Activated CD8-positive, alpha-beta memory T cell treated with anti-CD3 and anti-CD28 coated beads, Interleukin-2, amount 10 ng/mL, durations not matched to agents 7 days and 5 days (primary cell): ENCODE results near the gene MFSD6. TPM values are rescaled to one million over a fixed set of nuclear protein-coding genes. Genes with fewer than 3 reads are reported as not detected.

Source experiments
- ATAC-seq: fragments of 150-1000 bp; cut with Tn5 transposase; one replicate; pipeline ENCODE4 v1.10.0; 2021; ENCODE audit warnings: moderate library complexity
- CTCF ChIA-PET: fragments of 350-600 bp; sonication (Branson Sonifier 250); formaldehyde crosslinking; loops from one replicate; lab custom pipeline; 2021; ENCODE audit warnings: antibody characterized with exemption; lab: Charles Lee
- DNase-seq: peaks from one replicate; pipeline ENCODE4 v3.0.0-alpha.2; 2020
- H3K27ac Mint-ChIP-seq: one replicate; pipeline ENCODE4 v1.8.0; 2021; ENCODE audit warnings: mild to moderate bottlenecking, mixed read lengths
- H3K27me3 Mint-ChIP-seq: one replicate; pipeline ENCODE4 v1.8.0; 2021; ENCODE audit warnings: mixed read lengths
- H3K36me3 Mint-ChIP-seq: one replicate; pipeline ENCODE4 v1.8.0; 2021; ENCODE audit warnings: mild to moderate bottlenecking, mixed read lengths
- H3K4me1 Mint-ChIP-seq: one replicate; pipeline ENCODE4 v1.8.0; 2021; ENCODE audit warnings: mixed read lengths
- H3K4me3 Mint-ChIP-seq: one replicate; pipeline ENCODE4 v1.8.0; 2021; ENCODE audit warnings: mild to moderate bottlenecking, moderate library complexity, mixed read lengths
- H3K9me3 Mint-ChIP-seq: one replicate; pipeline ENCODE4 v1.8.0; 2022; ENCODE audit warnings: low read depth, mixed read lengths
- total RNA-seq, 2 experiments: library from RNA; stranded (reverse); gene quantifications; one replicate each; pipeline ENCODE4 v1.2.3, GENCODE V29; 2021

MFSD6 gene
- total RNA-seq, 2 experiments from 2014 or later = 53.1 to 56.4 TPM

GRCh38 chr2:190450363-190450762, 42.2 kb downstream of the MFSD6 start:
- no peaks in the 10 kb centered on the region for H3K27me3 Mint-ChIP-seq
- CTCF ChIA-PET = interaction anchor here (0.7 kb wide), 1 partner anchor 37 kb away, joined by 3 read pairs; no protein-coding TSS in a partner anchor
- H3K36me3 Mint-ChIP-seq = peaks cover 30% of the 10 kb centered on the region
- ATAC-seq (no peak), DNase-seq (no peak)
- no peak overlapping the region for H3K27ac Mint-ChIP-seq
- no peak overlapping the region for H3K4me3 Mint-ChIP-seq
- peaks cover 16% of the 10 kb centered on the region for H3K4me1 Mint-ChIP-seq
- no peaks in the 10 kb centered on the region for H3K9me3 Mint-ChIP-seq

DNA sequence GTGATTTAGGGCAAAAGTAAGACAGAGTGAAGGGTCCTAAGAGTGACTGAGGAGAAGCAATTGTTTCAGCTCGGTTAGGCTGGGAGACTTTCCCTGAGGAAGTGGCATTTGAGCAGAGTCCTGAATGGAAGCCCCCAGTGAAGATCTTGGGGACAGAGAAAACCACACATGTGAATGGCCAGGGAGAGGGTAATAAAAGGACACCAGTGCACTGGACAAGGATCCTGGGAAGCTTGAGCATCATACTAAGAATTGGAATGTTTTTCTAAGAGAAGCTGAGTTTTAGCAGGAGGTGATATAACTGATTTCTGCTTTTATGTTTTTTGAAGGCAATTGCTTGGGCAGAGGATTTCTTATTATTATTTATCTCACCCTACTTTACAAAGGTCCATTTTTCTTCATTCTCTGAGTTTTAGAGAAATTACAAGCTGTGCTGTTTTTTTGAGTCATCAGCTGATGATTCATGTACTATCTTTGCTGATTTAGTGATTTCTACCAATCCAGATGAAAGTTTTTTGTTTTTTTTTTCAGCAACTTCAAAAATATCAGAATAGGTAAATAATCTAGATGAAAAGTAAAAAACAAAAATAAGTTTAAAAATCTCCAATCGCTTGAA, 43.5 kb downstream of the MFSD6 start:
- Mint-ChIP-seq H3K4me1 (peaks cover 15% of the 10 kb centered on the region), H3K27ac (no peak overlapping the region), H3K9me3 (no peaks in the 10 kb centered on the region), H3K27me3 (no peaks in the 10 kb centered on the region), H3K4me3 (no peak overlapping the region), H3K36me3 (peaks cover 36% of the 10 kb centered on the region)
- CTCF ChIA-PET = no interaction called here
- DNase-seq (no peak), ATAC-seq (no peak)

GRCh38 chr2:190452433-190452832, 44.3 kb downstream of the MFSD6 start:
- no peak for DNase-seq
- Mint-ChIP-seq H3K27ac (no peak overlapping the region), H3K4me1 (peaks cover 15% of the 10 kb centered on the region), H3K4me3 (no peak overlapping the region), H3K27me3 (no peaks in the 10 kb centered on the region), H3K36me3 (peaks cover 43% of the 10 kb centered on the region), H3K9me3 (no peaks in the 10 kb centered on the region)
- ATAC-seq = no peak
- CTCF ChIA-PET = no interaction called here

DNA sequence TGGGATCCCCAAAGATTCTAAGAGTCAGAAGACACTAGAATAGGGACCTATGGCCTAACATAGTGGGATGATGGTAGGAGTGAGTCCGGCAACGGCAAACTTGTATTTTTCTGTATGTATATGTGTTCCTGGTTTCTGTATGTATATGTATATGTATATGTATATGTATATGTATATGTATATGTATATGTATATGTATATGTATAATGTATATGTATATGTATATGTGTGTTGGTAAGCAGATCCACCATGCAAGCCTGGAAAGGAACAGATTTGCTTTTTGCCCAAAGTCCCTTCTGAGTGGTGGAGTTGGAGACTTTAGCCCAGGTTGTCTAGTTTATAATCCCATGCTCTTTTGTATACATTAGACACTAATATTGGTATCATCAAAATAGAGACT, 46.6 kb downstream of the MFSD6 start:
- Mint-ChIP-seq H3K36me3 (peaks cover 51% of the 10 kb centered on the region), H3K9me3 (no peaks in the 10 kb centered on the region), H3K27ac (no peak overlapping the region), H3K27me3 (no peaks in the 10 kb centered on the region), H3K4me1 (peaks cover 15% of the 10 kb centered on the region), H3K4me3 (no peak overlapping the region)
- ATAC-seq (no peak), DNase-seq (no peak)
- CTCF ChIA-PET = no interaction called here

GRCh38 chr2:190455358-190456095, 47.4 kb downstream of the MFSD6 start:
- no peak for ATAC-seq
- H3K27me3 Mint-ChIP-seq = no peaks in the 10 kb centered on the region
- H3K4me1 Mint-ChIP-seq = peaks cover 17% of the 10 kb centered on the region
- H3K4me3 Mint-ChIP-seq = no peak overlapping the region
- no peaks in the 10 kb centered on the region for H3K9me3 Mint-ChIP-seq
- CTCF ChIA-PET = interaction anchor here (0.7 kb wide), 1 partner anchor 270 kb away, joined by 3 read pairs; no protein-coding TSS in a partner anchor
- DNase-seq = no peak
- no peak overlapping the region for H3K27ac Mint-ChIP-seq
- H3K36me3 Mint-ChIP-seq = peaks cover 55% of the 10 kb centered on the region

- H3K36me3 Mint-ChIP-seq = peaks cover 48% of the 10 kb centered on the region
- CTCF ChIA-PET = interaction anchor here (0.9 kb wide), 1 partner anchor 11 kb away, joined by 3 read pairs; no protein-coding TSS in a partner anchor
- no peak overlapping the region for H3K27ac Mint-ChIP-seq
- ATAC-seq (no peak), DNase-seq (no peak)
- H3K4me3 Mint-ChIP-seq = no peak overlapping the region
- H3K4me1 Mint-ChIP-seq = peaks cover 7% of the 10 kb centered on the region
- H3K27me3 Mint-ChIP-seq = no peaks in the 10 kb centered on the region
- H3K9me3 Mint-ChIP-seq = no peaks in the 10 kb centered on the region
Observed at GRCh38 chr2:190456833-190457232, 48.7 kb downstream of the MFSD6 start.

DNA sequence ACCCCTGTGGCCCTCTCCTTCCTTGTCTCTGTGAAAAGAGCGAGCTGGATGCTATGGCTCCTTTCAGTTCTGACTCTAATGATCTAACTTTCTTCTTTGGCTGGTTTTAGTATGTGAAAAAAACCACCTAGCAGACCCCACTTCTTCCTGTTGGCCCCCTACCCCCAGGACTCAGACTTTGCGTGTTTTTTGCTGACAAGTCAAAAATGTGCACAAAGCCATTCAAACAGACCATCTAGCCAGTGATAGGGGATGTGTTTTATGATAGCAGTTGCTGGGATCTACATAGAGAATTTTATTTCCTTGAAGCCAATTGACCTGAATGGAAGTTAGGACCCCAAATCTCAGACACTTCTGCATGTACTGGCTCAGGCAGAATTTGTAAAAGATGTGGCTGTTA, 49.1 kb downstream of the MFSD6 start:
- CTCF ChIA-PET = interaction anchor here (0.9 kb wide), 1 partner anchor 11 kb away, joined by 3 read pairs; no protein-coding TSS in a partner anchor
- H3K4me3 Mint-ChIP-seq = no peak overlapping the region
- no peak for DNase-seq
- ATAC-seq = no peak
- peaks cover 7% of the 10 kb centered on the region for H3K4me1 Mint-ChIP-seq
- no peaks in the 10 kb centered on the region for H3K9me3 Mint-ChIP-seq
- H3K27ac Mint-ChIP-seq = no peak overlapping the region
- no peaks in the 10 kb centered on the region for H3K27me3 Mint-ChIP-seq
- peaks cover 49% of the 10 kb centered on the region for H3K36me3 Mint-ChIP-seq

GRCh38 chr2:190458352-190459107, 50.4 kb downstream of the MFSD6 start:
- Mint-ChIP-seq H3K36me3 (peaks cover 47% of the 10 kb centered on the region), H3K4me1 (peaks cover 3% of the 10 kb centered on the region), H3K27ac (no peak overlapping the region), H3K9me3 (no peaks in the 10 kb centered on the region), H3K27me3 (no peaks in the 10 kb centered on the region), H3K4me3 (no peak overlapping the region)
- no peak for ATAC-seq
- no peak for DNase-seq
- CTCF ChIA-PET = interaction anchor here (1.0 kb wide), 1 partner anchor 26 kb away, joined by 3 read pairs; no protein-coding TSS in a partner anchor

GRCh38 chr2:190459881-190460280, 51.7 kb downstream of the MFSD6 start:
- Mint-ChIP-seq H3K9me3 (no peaks in the 10 kb centered on the region), H3K4me3 (no peak overlapping the region), H3K27ac (no peak overlapping the region), H3K36me3 (peaks cover 44% of the 10 kb centered on the region), H3K27me3 (no peaks in the 10 kb centered on the region), H3K4me1 (peaks cover 3% of the 10 kb centered on the region)
- ATAC-seq (no peak), DNase-seq (no peak)
- CTCF ChIA-PET = interaction anchor here (1.1 kb wide), 1 partner anchor 14 kb away, joined by 3 read pairs; no protein-coding TSS in a partner anchor

DNA sequence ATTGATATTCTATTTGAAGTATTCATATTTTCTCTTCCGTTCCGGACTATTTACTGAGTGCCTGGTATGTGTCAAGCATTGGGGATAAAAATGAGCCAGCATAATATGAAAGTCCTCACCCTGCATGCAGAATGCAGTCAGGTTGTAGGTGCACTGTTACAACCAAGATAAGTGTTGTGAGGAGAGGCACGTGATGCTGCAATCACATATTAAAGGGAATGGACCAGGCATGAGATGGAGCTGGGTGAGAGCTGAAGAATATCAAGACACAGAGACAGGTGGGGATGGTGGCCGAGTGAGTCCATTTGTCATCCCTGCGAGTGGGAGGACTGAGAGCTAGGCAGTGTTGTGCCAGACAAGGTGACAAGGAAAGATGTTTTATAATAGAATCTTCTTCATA, 52.3 kb downstream of the MFSD6 start:
- peaks cover 44% of the 10 kb centered on the region for H3K36me3 Mint-ChIP-seq
- peaks cover 6% of the 10 kb centered on the region for H3K4me1 Mint-ChIP-seq
- no peaks in the 10 kb centered on the region for H3K9me3 Mint-ChIP-seq
- H3K4me3 Mint-ChIP-seq = no peak overlapping the region
- ATAC-seq = no peak
- CTCF ChIA-PET = interaction anchor here (1.1 kb wide), 1 partner anchor 15 kb away, joined by 3 read pairs; no protein-coding TSS in a partner anchor
- H3K27me3 Mint-ChIP-seq = no peaks in the 10 kb centered on the region
- DNase-seq = no peak
- H3K27ac Mint-ChIP-seq = no peak overlapping the region

GRCh38 chr2:190462181-190462580, 54.0 kb downstream of the MFSD6 start:
- Mint-ChIP-seq H3K4me1 (peaks cover 12% of the 10 kb centered on the region), H3K9me3 (no peaks in the 10 kb centered on the region), H3K4me3 (no peak overlapping the region), H3K27me3 (no peaks in the 10 kb centered on the region), H3K36me3 (peaks cover 42% of the 10 kb centered on the region), H3K27ac (no peak overlapping the region)
- no peak for ATAC-seq
- CTCF ChIA-PET = no interaction called here
- DNase-seq = no peak

- Mint-ChIP-seq H3K27me3 (no peaks in the 10 kb centered on the region), H3K9me3 (no peaks in the 10 kb centered on the region), H3K36me3 (peaks cover 39% of the 10 kb centered on the region), H3K27ac (no peak overlapping the region), H3K4me3 (no peak overlapping the region), H3K4me1 (peaks cover 13% of the 10 kb centered on the region)
- CTCF ChIA-PET = no interaction called here
- ATAC-seq = no peak
- DNase-seq = no peak
Observed at GRCh38 chr2:190462611-190463010, 54.5 kb downstream of the MFSD6 start.

GRCh38 chr2:190465060-190465459, 56.9 kb downstream of the MFSD6 start:
- Mint-ChIP-seq H3K4me1 (peaks cover 20% of the 10 kb centered on the region), H3K27ac (no peak overlapping the region), H3K36me3 (peaks cover 42% of the 10 kb centered on the region), H3K4me3 (no peak overlapping the region), H3K9me3 (no peaks in the 10 kb centered on the region), H3K27me3 (no peaks in the 10 kb centered on the region)
- DNase-seq = no peak
- ATAC-seq = no peak
- CTCF ChIA-PET = no interaction called here
